HG03521 (cell line): ENCODE data around the gene ISY1.
"Not testable (repeated sequence)": the region's sequence is repeated elsewhere in the genome, so short reads cannot be mapped to it uniquely, and the experiment has no call there.

Experiments
- ATAC-seq: cut with Tn5 transposase; IDR thresholded peaks from one replicate; pipeline ENCODE4 v1.9.1; 2021; ENCODE audit warnings: mild to moderate bottlenecking, moderate library complexity; ENCODE audit not compliant: unreplicated experiment

ISY1 gene

DNA sequence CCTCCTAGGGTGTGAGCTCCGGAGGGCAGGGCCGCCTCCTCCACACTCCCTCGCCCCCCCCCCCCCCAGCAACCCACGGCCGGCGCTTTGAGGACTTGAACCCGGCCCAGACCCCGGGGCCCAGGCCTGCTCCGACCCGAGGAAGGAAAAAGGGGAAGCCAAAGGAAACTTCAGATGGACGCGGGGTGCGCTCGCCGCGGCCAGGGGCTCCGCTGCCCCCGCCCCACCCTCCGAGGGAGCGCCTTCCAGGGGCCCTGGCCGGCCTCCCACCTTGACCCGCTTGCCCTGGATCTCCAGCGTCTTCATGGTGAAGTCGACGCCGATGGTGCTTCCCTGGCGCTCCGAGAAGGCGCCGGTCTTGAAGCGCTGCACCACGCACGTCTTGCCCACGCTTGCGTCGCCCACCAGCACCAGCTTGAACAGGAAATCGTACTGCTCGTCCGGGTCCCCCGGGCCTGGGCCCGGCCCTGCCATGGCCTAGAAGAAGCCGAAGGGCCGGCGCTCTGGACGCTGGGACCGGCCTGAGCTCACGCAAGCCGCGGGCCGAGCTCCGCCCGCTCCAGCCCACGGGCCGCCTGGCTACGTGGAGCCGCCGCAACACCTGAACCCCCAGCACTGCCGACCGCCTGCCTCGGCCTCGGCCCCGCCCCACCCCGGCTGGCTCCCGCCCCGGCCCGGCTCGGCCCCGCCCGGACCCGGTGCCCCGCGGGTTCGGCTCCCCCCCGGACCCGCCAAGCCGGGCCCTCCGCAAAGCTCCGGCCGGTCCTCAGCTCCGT, 39.7 kb downstream of the ISY1 start:
- peak; percentile 3 for ATAC-seq

DNA sequence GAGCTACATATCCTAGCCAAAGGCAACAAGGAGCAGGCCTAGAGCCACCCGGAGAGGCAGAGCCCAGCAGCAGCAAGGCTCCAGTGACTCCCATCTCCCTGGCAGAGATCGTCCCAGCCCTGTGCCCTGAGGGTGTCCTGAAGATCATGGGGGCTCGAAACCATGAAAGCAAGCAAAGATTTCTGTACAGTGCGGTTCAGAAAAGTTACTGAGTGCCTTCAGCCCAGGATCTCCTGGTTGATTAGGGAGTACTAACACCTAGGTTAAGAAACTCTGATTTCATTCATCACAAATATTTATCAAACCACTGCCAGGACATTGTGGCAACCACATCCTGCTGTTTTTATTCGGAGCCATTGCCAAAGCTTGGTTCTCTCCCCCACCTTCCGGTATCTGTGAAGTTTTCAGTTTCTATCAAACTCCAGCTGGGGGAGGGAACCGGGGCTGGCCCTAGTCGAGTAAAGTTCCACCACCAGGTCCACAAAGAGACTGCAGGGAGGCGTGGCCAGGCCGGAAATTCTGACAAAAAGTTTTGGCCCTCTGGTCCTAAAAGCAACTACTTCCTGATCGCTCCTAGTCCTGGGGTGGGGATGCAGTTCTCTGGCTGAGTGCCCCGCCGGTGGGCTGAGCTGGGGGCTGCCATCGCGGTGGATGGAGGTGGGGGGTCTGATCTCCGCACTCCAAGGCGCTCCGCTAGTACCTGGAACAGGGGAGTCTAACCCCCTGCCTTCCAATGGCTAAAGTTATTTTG, 40.4 kb downstream of the ISY1 start:
- ATAC-seq: peak; percentile 65

DNA sequence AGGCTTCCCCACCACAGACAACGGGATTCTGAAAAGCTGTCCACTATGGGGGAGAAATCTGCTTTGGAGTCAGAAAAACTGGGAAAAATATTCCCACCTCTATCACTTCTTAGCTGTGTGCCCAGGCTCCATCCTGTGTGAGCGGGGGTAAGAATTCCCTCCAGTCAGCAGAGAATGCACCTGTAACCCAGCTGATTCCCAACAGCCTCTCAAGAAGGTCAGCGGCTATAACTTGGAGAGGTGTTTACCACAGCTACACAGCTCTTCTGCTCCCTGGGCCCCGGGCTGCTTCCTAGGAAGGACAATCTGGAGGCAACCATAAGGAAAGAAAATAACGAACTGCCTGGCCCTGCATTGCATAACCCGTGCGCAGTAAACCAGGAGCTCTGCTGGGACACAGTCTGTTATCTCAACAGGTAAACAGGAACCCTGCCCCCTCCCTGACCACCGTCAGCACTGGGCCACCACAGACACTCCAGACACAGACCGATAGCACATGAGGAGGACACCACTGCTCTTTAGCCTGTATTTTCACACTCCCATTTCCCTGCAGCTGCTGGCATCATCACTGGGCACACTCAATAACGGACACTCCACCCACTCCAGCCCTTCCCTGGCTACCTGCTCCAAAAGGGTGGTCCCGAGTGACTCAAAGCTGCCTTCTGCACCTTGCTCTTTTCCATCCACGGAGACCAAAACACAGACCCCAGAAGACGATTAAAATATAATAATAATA, 41.3 kb downstream of the ISY1 start:
- no peak for ATAC-seq

DNA sequence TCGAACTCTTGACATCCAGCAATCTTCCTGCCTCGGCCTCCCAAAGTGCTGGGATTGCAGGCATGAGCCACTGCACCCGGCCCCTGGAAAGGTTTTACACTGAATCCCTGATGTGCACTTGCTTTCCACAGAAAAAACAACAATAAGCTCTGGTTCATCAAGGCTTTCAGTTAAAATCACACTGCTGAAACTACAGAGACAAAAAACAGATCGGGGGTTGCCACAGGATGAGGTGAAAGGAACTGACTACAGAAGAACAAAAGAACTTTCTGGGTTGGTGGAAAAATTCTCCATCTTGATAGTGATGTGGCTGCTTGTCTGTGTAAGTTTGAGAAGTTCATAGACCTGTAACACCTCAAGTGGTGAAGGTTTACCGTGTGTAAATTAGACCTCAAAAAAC, 42.1 kb downstream of the ISY1 start:
- ATAC-seq: no peak

DNA sequence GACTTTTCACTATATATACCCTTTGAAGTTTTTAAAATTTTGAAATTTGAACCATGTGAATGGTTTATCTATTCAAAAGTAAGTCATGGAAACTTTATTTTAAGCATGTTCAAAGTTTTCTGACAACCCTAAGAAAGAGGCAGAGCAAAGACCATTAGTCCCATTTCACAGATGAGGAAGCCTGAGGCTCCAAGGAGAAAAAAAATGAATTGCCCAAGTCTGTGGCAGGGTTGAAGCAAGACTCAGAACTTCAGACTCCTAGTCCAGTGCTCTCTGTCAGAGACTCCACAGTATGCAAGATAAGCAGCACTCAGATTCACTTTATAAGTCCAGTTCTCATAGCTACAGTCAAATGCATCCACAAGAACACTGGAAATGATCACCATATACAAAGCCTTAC, 43.7 kb downstream of the ISY1 start:
- ATAC-seq: no peak

DNA sequence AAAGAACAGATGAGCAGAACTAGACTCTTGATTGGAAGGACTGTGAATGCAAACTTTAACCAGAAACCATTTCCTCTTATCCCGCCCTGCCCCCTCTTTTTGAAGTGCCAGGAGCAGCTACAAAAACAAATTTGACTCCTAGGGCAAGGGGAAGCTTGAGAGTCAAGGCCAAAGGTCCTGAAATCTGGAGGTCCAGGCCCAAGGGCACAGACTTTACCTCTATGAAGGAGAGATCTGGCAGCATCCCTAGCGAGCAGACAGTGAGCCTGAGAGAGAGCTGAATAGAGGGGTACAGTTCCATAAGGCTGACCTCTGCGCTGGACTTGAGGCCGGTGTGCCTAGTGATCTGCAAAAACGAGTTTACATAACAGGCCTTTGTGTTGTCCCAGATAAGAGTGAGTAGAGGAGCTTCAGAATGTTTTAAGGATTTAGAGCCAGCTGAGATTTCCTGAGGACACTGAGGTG, 44.3 kb downstream of the ISY1 start:
- ATAC-seq: no peak

DNA sequence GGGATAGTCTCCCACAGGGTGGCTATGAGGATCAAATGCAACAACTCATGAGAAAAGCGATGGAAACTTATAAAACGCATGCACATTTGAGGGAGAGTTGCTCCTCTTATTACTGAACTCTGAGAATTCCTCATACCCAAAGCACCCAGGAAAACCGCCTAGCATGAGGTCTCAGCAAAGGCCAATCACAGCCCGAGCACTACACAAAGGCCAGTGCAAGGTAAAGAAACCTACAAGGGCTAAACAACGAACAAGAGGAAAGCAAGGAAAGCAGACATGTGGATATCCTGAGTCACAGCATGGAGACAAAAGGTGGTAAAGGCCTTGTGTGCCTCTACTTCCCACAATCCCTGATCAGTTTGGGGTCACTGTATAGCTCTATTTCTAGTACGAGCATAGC, 46.4 kb downstream of the ISY1 start:
- ATAC-seq: no peak

DNA sequence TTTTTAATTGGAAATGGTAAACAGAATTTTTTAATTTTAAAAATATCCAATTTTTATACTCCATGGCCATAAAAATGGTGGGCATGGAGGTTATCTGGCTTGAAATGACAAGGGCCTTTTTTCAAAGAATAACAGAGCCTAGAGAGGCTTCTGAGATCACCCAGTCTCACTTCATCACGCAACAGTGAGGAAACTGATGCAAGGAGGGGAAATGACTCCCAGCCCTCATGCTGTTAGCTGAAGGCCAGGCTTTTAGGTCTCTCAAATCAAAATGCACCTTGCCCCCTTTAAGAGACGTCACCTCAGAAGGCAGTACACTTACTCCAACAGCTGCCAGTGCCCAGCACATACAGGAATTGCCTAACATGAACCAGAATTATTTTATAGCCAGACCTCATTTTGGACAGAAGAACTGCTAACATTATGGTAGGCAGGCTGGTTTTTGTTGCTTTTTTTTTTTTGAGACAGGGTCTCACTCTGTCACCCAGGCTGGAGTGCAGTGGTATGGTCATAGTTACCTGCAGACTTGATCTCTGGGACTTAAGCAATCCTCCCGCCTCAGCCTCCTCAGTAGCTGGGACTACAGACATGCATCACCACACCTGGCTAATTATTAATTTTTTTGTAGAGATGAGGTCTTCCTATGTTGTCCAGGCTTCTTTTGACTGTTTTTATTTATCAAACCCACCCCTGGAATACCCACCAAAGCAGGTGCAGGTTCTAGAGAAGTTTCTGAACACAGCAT, 48.4 kb downstream of the ISY1 start:
- no peak for ATAC-seq

DNA sequence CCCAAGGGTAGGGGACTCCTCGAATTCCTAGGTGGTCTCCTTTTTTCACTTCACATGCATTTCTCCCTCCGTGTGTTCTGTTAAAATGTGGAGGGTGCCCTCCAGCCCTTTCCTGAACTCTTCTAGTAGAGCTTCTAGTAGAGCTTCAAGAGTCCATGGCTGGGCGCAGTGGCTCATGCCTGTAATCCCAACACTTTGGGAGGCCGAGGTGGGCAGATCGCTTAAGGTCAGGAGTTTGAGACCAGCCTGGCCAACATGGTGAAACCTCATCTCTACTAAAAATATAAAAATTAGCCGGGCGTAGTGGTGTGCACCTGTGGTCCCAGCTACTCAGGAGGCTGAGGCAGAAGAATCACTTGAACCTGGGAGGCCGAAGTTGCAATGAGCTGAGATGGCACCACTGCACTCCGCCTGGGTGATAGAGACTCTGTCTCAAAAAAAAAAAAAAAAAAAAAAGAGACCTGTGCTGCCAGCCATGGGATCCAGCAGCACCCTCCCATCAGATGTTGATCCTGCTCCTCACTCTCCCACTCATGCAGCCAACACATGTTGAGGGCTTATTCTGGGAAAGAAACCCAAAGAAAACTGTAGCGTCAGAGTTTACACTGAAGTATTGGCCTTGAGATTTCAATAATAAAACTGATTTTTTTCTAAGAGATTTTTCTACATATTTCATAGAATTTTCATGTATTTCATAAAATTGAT, 49.6 kb downstream of the ISY1 start:
- not testable (repeated sequence) for ATAC-seq

DNA sequence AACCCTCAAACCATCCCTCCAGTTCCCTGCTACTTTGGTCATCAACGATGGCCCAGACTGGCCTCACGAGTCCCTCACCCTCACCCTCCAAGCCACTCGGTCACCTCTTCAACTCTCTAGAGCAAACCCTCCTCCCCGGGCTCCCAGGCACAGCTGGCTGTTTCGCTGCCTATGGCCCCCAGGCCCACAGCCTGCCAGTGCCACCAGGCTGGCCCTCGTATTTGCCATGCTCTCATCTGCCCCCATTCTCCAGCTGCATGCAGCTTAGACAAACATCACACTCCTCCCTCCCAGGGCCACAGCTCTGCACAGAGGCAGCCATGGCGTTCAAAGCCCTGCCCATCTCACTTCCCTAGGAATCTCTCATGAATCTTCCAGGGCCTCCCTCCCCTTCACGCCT, 53.1 kb downstream of the ISY1 start:
- ATAC-seq: no peak

DNA sequence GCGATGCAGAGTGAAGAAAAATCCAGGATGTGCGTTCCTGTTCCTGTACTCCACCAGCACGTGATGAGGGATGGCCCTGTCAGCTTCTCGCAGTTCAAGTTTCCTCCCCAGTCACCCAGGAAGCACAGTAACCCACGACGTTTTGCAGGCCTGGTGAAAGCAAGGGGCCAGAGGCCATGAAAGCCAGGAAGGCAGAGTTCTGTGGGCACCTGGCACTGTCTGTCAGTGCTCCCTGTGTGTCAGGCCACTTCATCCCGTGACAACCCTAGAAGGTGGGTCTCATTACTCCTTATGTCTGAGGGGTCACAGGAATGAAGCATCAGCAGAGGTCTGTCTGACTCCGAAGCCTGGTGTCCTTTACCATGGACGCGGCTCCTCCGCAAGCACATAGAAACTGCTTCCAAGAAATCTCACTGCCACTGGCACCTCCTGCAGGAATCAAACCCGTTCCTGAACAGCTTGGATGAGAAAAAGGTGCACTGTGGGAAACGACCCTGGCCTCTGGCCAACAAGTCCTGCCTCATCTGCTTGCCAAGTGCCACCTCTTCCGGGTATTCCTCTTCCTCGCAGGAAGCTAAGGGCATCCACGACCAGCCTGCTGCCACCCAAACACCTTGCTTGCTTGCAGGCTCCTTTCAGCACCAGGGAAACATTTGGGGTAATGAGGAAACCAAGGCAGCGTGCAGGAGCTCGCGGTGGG, 53.8 kb downstream of the ISY1 start:
- ATAC-seq: no peak

DNA sequence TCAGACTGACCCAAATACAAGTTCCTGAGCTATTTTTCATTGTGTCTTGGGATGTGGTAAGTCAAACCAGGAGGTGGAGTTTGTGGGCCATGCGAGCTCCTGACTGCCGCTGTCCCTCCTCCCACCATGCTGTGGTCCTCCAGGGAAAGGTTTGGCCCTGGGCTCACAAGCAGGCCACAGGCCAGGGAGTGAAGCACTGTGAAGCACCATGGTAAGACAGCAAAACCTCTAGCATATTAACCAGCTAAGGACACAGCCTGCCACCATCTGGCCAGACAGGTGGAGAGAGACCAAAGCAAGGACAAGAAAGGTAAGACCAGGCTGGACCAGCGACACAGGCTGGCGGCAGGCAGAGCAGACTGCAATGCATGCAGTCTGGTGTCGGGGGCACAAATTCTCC, 54.5 kb downstream of the ISY1 start:
- no peak for ATAC-seq

DNA sequence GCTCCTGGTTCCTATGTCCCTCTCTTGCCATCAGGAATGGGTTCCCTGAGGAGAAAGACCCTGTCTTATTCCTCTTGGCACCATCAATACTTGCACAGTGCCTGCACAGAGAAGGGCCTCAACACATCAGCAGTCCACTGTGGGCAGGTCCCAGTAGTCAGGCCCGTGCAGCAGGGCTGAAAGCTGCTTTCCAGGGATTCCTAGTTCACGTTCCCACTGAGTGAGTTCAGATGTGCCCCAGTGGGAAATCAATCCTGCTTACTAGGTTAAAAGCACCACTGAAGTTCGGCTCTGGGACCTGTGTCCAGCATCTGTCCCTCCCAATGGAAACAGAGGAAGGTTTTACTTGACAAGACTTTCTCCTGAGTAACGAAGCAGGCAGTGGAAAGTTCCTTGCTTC, 55.0 kb downstream of the ISY1 start:
- ATAC-seq: no peak

DNA sequence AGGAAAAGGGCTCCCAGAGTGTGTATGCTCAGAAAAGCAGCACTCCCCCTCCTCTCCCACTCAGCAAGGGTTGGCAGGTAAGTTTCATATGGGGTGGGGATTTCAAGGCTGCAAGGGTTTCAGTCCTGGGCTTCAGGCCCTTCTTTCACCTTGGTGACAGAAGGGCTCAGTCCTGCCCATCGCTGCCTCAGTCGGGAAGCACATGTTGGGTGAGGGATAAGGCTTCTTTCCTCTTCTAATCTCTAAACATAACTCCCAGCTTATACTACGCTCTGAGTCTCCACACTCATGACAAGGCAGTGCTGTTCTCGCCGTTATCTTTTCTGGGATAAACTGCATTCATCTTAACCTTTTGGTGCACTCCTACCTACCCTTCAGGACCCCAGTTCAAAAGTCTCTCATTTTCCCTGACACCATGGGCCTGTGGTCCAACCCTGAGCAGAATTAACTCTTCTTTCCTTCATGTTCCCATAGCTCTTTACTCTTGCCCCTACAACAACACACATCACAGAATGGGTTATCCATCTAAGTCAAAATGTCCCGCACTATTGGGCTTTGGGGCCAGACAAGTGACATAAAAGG, 56.3 kb downstream of the ISY1 start:
- no peak for ATAC-seq

DNA sequence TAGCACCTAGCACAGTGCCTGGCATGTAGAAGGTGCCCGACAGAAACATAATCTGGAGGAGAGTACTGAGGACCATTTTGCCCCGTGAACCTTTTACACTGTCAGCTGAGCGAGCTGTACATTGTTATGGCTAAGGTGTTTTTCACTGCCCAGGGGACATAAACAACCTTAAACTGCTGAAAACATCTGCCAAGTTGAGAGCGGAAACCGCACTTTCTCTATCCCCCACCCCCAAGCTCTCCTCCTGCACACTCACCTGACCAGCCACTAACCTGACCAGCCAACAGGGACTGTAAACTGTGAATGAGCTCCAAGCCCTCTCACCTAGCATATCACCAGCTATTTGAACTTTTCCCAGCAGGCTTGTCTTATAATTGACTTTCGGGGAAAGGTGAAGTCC, 56.8 kb downstream of the ISY1 start:
- no peak for ATAC-seq

DNA sequence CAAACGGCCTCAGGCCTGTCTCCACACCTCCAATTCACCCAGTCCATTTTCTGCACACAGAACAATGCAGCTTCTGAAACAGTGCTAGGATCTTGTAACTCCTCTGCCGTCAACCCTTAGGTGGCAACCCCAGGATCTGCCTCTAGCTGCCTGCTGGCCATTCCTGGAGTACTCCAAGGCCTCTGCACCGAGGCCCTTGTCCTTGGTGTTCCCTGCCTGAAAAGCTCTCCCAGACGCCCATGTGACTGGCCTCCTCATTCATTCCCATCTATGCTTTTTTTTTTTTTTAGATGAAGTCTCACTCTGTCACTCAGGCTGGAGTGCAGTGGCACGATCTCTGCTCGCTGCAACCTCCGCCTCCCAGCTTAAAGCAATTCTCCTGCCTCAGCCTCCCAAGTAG, 57.6 kb downstream of the ISY1 start:
- no peak for ATAC-seq

DNA sequence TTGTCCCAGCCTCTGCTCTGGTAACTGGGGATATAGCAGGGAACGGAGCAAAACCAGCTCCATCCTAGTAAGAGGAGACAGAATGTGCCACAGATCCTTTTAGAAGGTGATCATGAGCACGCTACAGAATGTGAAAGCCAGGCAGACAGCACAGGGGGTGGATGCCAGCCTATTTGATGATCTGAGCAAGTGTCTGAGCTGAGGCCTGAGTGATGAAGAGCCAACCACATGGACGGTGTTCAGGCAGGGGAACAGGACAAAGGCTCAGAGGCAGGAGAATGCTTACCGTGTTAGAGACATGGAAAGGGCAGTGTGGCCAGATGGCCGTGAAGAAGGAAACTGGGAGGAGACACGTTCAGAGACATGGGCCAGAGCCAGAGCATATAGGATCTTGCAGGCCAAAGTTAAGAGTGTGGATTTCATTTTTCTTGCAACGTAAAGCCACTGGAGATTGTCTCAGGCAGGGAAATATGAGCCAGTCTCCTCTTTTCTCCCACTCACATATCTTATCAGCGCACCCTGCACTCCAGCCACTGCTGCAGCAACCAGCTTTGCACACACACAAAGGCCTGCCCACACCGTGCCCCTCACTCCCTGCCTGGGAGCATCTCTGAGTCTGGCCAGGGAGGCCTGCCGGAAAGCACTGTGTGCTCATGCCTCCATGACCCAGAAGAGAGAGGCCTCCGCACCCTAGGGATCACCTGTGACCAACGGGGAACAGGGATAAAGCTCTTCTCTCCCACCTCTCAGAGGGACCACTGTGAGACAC, 59.3 kb downstream of the ISY1 start:
- no peak for ATAC-seq

DNA sequence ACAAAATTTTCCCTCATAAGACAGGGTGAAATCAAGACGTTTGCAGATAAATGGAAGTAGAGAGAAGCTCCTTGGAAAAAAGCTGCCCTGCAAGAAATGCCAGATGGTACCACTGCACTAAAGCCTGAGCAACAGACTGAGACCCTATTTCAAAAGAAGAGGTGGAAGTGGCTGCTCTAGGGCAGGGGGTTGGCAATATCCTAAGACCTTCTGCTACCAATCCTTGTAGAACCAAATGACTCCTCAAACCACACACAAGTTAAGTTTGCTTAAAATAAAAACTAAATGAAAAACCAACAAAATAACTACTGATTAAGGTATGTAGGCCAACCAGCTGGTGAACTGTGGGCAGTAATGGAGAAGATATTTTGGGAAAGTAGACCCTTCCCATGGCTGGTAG, 60.6 kb downstream of the ISY1 start:
- no peak for ATAC-seq

DNA sequence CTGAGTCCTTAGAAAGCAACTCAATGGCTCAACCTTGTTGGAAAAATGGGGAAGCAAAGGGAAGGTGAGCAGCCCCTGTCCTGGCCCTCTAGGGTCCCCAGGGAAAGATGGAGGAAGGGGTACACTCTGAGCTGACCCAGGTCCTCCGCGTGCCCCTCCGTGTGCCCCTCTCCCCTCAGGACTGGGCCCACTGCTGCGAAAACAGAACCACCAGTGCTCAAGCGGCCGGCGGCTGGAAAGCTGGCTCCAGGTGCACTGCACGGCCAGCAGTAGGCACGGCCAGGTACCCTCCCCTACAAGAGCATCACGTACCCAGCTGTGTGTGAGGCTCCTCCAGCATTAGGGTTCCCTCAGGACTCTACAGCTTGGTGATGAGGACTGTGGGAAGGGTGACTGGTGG, 65.6 kb downstream of the ISY1 start:
- no peak for ATAC-seq
